Lung (tissue), 12 donors: ENCODE measurements around the gene ZNF462. TPM values are rescaled to one million over a fixed set of nuclear protein-coding genes. Genes with fewer than 3 reads are reported as not detected.

Source experiments
- ATAC-seq: fragments of 200-7000 bp; cut with Tn5 transposase; one replicate; pipeline ENCODE4 v1.9.1; 2020; ENCODE audit warnings: moderate number of reproducible peaks; ENCODE audit not compliant: insufficient read depth, low FRiP score
- DNase-seq, 3 donors: peaks; one replicate each; pipeline ENCODE4 v3.0.0-alpha.2; 2013 to 2017
- H3K27ac ChIP-seq, 2 donors: one replicate each; pipeline ENCODE4 v1.5.1; 2013; ENCODE audit warnings: mild to moderate bottlenecking in 2 of 2, moderate library complexity in 2 of 2, control low read depth in 1 of 2, inconsistent platforms in 1 of 2, low read depth in 1 of 2, low read length in 1 of 2
- H3K27me3 ChIP-seq, 3 donors: one replicate each; pipeline ENCODE4 v1.5.1; 2013; ENCODE audit warnings: low read length in 2 of 3; ENCODE audit not compliant: control insufficient read depth in 3 of 3, insufficient read depth in 3 of 3
- H3K36me3 ChIP-seq, 4 donors: one replicate each; pipeline ENCODE4 v1.5.1; 2013; ENCODE audit warnings: low read length in 4 of 4, mild to moderate bottlenecking in 1 of 4, moderate library complexity in 1 of 4; ENCODE audit not compliant: control insufficient read depth in 4 of 4, insufficient read depth in 4 of 4
- H3K4me1 ChIP-seq, 5 donors: one replicate each; pipeline ENCODE4 v1.5.1; 2013; ENCODE audit warnings: low read length in 5 of 5, mild to moderate bottlenecking in 2 of 5, moderate library complexity in 1 of 5; ENCODE audit not compliant: control insufficient read depth in 5 of 5, insufficient read depth in 5 of 5
- H3K4me3 ChIP-seq: one replicate; pipeline ENCODE4 v1.5.1; 2013; ENCODE audit warnings: mild to moderate bottlenecking, control low read depth, moderate library complexity
- H3K9ac ChIP-seq, 2 donors: one replicate each; pipeline ENCODE4 v1.5.1; 2013; ENCODE audit warnings: low read length in 2 of 2, control low read depth in 1 of 2; ENCODE audit not compliant: insufficient read depth in 1 of 2
- H3K9me3 ChIP-seq, 4 donors: one replicate each; pipeline ENCODE4 v1.5.1; 2013; ENCODE audit warnings: low read length in 3 of 4, mild to moderate bottlenecking in 1 of 4, moderate library complexity in 1 of 4; ENCODE audit not compliant: control insufficient read depth in 4 of 4, insufficient read depth in 3 of 4
- CTCF ChIP-seq: IDR thresholded peaks from 2 replicates; pipeline ENCODE4 v1.5.1; 2012; ENCODE audit warnings: mild to moderate bottlenecking; ENCODE audit errors: control extremely low read depth, extremely low read depth
- WGBS, 2 donors: extraction: QIAGEN DNeasy Blood & Tissue Kit; methylation state at CpG; one replicate each; pipeline ENCODE4 v1.1.7; 2013; 5-methylcytosine and 5-hydroxymethylcytosine counted together
- polyA plus RNA-seq, 2 donors: library from polyadenylated mRNA; stranded (reverse); fragments of 200-250 nt; gene quantifications; one replicate each; pipeline ENCODE4 v1.2.1, GENCODE V29; 2013
- total RNA-seq, 2 donors: library from RNA; depleted of rRNA in 1 of 2; stranded (reverse); fragments of >200 nt in 1 of 2; gene quantifications; one replicate each; pipeline ENCODE4 v1.2.1, GENCODE V29; 2014 to 2021
- donor health status: control.
- donor health status: control.
- donor health status: Bipolar disorder and iron deficiency.
- donor health status: healthy.
- donor health status: DM: yes; HTN: yes; CAD: no.

The ZNF462 gene
- total and polyA plus RNA-seq, 4 donors, result 2.0 to 37.7 (median 19.5) TPM

GRCh38 chr9:106992186-106992585 is 129.2 kb downstream of the ZNF462 start:
- no peak for TF ChIP-seq CTCF
- ATAC-seq, result no peak
- H3K4me1 ChIP-seq, result no peaks in the 10 kb centered on the region
- H3K9me3 ChIP-seq, result no peaks in the 10 kb centered on the region
- H3K9ac ChIP-seq, result no peak overlapping the region
- no peaks in the 10 kb centered on the region for H3K27me3 ChIP-seq
- H3K4me3 ChIP-seq, result no peak overlapping the region
- DNase-seq, result no peak
- no peak overlapping the region for H3K27ac ChIP-seq
- H3K36me3 ChIP-seq, result peaks cover 0 to 35% (median 21%) of the 10 kb centered on the region in 4 donors
- 96 to 97% methylated on average over 5 of the region's 5 CpGs for WGBS, 2 donors

GRCh38 chr9:106993603-106994002 is 130.6 kb downstream of the ZNF462 start:
- no peak for TF ChIP-seq CTCF
- H3K9me3 ChIP-seq, result no peaks in the 10 kb centered on the region
- no peak overlapping the region for H3K9ac ChIP-seq
- 95 to 100% methylated on average over 1 of the region's 1 CpG for WGBS, 2 donors
- H3K27me3 ChIP-seq, result no peaks in the 10 kb centered on the region
- ATAC-seq (no peak), DNase-seq (no peak)
- H3K4me3 ChIP-seq, result no peak overlapping the region
- no peaks in the 10 kb centered on the region for H3K4me1 ChIP-seq
- H3K27ac ChIP-seq, result no peak overlapping the region
- peaks cover 0 to 27% (median 18%) of the 10 kb centered on the region in 4 donors for H3K36me3 ChIP-seq

- peaks cover 0 to 23% (median 12%) of the 10 kb centered on the region in 4 donors for H3K36me3 ChIP-seq
- no peak overlapping the region for H3K4me3 ChIP-seq
- no peak overlapping the region for H3K27ac ChIP-seq
- TF ChIP-seq CTCF, result no peak
- no peaks in the 10 kb centered on the region for H3K4me1 ChIP-seq
- 87 to 90% methylated on average over 4 of the region's 4 CpGs for WGBS, 2 donors
- H3K9me3 ChIP-seq, result no peaks in the 10 kb centered on the region
- DNase-seq, result no peak
- H3K27me3 ChIP-seq, result no peaks in the 10 kb centered on the region
- no peak overlapping the region for H3K9ac ChIP-seq
- ATAC-seq, result no peak
Observed at GRCh38 chr9:106994463-106994862, 131.5 kb downstream of the ZNF462 start.

GRCh38 chr9:107000218-107000617 is 137.3 kb downstream of the ZNF462 start:
- no peak overlapping the region for H3K27ac ChIP-seq
- H3K9me3 ChIP-seq, result no peaks in the 10 kb centered on the region
- H3K9ac ChIP-seq, result no peak overlapping the region
- H3K4me1 ChIP-seq, result no peaks in the 10 kb centered on the region
- peaks cover 0 to 26% (median 9%) of the 10 kb centered on the region in 4 donors for H3K36me3 ChIP-seq
- no peak overlapping the region for H3K4me3 ChIP-seq
- H3K27me3 ChIP-seq, result no peaks in the 10 kb centered on the region
- DNase-seq, result no peak
- no peak for TF ChIP-seq CTCF
- 97% methylated on average over 3 of the region's 3 CpGs for WGBS, 2 donors
- ATAC-seq, result no peak
